ENCODE measurements around the gene PLEKHA8.

- no peak for TF ChIP-seq CTCF (IDR thresholded peaks at IDR 0.05)
- TF ChIP-seq EZH2 (IDR thresholded peaks at IDR 0.05): no peak
- no peak for TF ChIP-seq EZH2phosphoT487 (IDR thresholded peaks at IDR 0.05)
Observed at GRCh38 chr7:30157204-30157603, 129.0 kb downstream of the PLEKHA8 start.
